Fibroblast of the aortic adventitia (primary cell): ENCODE measurements around the gene SUPT5H. TPM values are rescaled to one million over a fixed set of nuclear protein-coding genes. Genes with fewer than 3 reads are reported as not detected.

ENCODE experiments used
- DNase-seq: peaks from one replicate; pipeline ENCODE4 v3.0.0-alpha.2; 2010; ENCODE audit warnings: low read depth
- H3K4me3 ChIP-seq: 2 replicates; pipeline ENCODE4 v1.5.1; 2011; ENCODE audit warnings: low read depth, mild to moderate bottlenecking, control low read depth, low read length, moderate library complexity
- CTCF ChIP-seq: IDR thresholded peaks from 2 replicates; pipeline ENCODE4 v1.5.1; 2011; ENCODE audit warnings: mild to moderate bottlenecking, low read length, control low read depth, inconsistent platforms; ENCODE audit not compliant: insufficient read depth
- total RNA-seq: library from RNA; depleted of rRNA; stranded (reverse); fragments of >200 nt; gene quantifications from 2 replicates; pipeline ENCODE4 v1.2.3, GENCODE V29; 2012; ENCODE audit warnings: low replicate concordance

The SUPT5H gene
- total RNA-seq, 1 donor: 88.2 TPM

GRCh38 chr19:39499932-39500331, 54.5 kb downstream of the SUPT5H start:
- no peak for DNase-seq
- no peak overlapping the region for H3K4me3 ChIP-seq
- TF ChIP-seq CTCF: no peak

DNA sequence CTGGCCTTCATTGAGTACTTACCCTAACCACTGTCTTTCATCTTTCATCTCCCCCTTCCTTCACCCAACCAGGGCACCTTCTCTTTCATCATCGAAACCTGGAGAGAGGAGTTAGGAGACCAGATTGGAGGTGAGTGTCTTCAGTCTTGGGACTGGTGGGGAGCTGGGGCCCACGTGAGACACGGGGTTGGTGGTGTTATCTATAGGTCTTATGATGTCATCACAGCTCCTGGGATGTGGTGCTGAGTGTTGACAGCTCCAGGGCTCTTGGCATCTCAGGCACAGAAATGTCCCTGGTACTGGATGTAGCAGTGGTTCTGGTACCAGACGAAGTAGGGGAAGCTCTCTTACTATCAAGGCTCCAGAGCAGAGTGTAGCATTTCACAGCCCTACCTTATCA, 55.2 kb downstream of the SUPT5H start:
- no peak for TF ChIP-seq CTCF
- no peak overlapping the region for H3K4me3 ChIP-seq
- no peak for DNase-seq

GRCh38 chr19:39501340-39501739, 56.0 kb downstream of the SUPT5H start:
- H3K4me3 ChIP-seq: no peak overlapping the region
- no peak for TF ChIP-seq CTCF

GRCh38 chr19:39502640-39503417, 57.4 kb downstream of the SUPT5H start:
- peak; percentile 50 for TF ChIP-seq CTCF
- peak; percentile 63 for DNase-seq
- no peak overlapping the region for H3K4me3 ChIP-seq

More at GRCh38 chr19:39501340-39501739, 56.0 kb downstream of the SUPT5H start:
- DNase-seq: no peak

GRCh38 chr19:39506598-39506943, 61.2 kb downstream of the SUPT5H start:
- no peak for DNase-seq
- H3K4me3 ChIP-seq: peak overlapping the region; percentile 65
- no peak for TF ChIP-seq CTCF

DNA sequence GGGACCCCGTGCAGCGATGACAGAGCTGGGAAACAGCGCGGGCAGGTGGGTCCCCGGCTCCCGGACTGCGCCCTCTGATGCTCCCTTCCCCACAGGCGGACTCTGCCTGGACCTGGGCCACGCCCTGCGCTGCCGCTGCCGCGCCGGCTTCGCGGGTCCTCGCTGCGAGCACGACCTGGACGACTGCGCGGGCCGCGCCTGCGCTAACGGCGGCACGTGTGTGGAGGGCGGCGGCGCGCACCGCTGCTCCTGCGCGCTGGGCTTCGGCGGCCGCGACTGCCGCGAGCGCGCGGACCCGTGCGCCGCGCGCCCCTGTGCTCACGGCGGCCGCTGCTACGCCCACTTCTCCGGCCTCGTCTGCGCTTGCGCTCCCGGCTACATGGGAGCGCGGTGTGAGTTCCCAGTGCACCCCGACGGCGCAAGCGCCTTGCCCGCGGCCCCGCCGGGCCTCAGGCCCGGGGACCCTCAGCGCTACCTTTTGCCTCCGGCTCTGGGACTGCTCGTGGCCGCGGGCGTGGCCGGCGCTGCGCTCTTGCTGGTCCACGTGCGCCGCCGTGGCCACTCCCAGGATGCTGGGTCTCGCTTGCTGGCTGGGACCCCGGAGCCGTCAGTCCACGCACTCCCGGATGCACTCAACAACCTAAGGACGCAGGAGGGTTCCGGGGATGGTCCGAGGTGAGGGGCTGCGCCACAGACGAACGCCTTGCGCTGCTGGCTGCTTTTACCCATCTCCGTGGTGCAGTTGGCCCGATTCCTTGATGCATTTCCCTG, 61.7 kb downstream of the SUPT5H start:
- peak; percentile 38 for DNase-seq
- peak overlapping the region; percentile 65 for H3K4me3 ChIP-seq
- no peak for TF ChIP-seq CTCF
